Body of pancreas (tissue), 4 donors: ENCODE data around the gene NOS3.

Experiments used
- POLR2A ChIP-seq, 3 donors: fragments of 450-650 bp; IDR thresholded peaks; one replicate each; pipeline ENCODE4 v1.6.1; 2016; ENCODE audit warnings: antibody characterized with exemption in 3 of 3, mild to moderate bottlenecking in 2 of 3
- TF ChIP-seq, protein P1 (sequence below), 7 experiments: fragments of 450-650 bp in 4 of 7; fragments of 200-600 bp in 3 of 7; sonication (generic) in 3 of 7; IDR thresholded peaks; one replicate each; pipeline ENCODE4 v1.5.1; 2016 to 2019; ENCODE audit warnings: antibody characterized with exemption in 7 of 7

DNA sequence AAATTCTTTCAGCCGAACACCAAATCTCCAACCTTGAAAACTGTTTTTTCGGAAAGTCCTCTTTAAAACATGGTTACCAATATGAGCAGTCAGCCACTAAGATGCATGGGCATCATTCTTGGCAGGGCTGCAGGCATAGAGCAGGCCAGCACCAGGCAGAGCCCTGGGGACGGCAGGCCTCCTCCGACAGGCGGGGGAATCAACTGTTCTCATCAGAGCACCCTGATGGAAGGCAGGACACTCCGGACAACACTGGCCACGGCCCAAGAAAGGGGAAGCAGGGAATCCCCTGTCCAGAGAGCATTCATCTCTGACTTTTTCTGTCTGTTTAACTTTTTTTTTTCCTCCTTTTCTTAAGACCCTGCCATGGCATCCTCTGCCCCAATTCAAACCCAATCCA, 1.4 kb upstream of the NOS3 start:
- TF ChIP-seq, protein P1, sequence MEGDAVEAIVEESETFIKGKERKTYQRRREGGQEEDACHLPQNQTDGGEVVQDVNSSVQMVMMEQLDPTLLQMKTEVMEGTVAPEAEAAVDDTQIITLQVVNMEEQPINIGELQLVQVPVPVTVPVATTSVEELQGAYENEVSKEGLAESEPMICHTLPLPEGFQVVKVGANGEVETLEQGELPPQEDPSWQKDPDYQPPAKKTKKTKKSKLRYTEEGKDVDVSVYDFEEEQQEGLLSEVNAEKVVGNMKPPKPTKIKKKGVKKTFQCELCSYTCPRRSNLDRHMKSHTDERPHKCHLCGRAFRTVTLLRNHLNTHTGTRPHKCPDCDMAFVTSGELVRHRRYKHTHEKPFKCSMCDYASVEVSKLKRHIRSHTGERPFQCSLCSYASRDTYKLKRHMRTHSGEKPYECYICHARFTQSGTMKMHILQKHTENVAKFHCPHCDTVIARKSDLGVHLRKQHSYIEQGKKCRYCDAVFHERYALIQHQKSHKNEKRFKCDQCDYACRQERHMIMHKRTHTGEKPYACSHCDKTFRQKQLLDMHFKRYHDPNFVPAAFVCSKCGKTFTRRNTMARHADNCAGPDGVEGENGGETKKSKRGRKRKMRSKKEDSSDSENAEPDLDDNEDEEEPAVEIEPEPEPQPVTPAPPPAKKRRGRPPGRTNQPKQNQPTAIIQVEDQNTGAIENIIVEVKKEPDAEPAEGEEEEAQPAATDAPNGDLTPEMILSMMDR (IDR thresholded peaks at IDR 0.05), result no peak
- no peak for TF ChIP-seq POLR2A (IDR thresholded peaks at IDR 0.05)
